Prostate gland (tissue), 2 donors: Measurements from ENCODE around the gene ADCY1. TPM values are rescaled to one million over a fixed set of nuclear protein-coding genes. Genes with fewer than 3 reads are reported as not detected.

Experiments used
- DNase-seq: peaks from one replicate; pipeline ENCODE4 v3.0.0-alpha.2; 2019; ENCODE audit warnings: low spot score
- H3K27ac ChIP-seq, 2 donors: fragments of 200-600 bp; sonication (generic); 2 replicates each; pipeline ENCODE4 v1.5.1; 2017 to 2019
- H3K27me3 ChIP-seq: fragments of 200-600 bp; sonication (generic); replicated peaks from 2 replicates; pipeline ENCODE4 v1.5.1; 2019; ENCODE audit not compliant: insufficient read depth
- H3K36me3 ChIP-seq, 2 donors: fragments of 200-600 bp; sonication (generic); 1 replicate in 1 of 2; 2 replicates in 1 of 2; pipeline versions ENCODE4 v1.5.1 to v1.8.1; 2017 to 2019
- H3K4me1 ChIP-seq: fragments of 200-600 bp; sonication (generic); replicated peaks from 2 replicates; pipeline ENCODE4 v1.5.1; 2019
- H3K4me3 ChIP-seq, 2 donors: fragments of 200-600 bp; sonication (generic); 2 replicates each; pipeline ENCODE4 v1.5.1; 2017 to 2019
- H3K9me3 ChIP-seq: fragments of 200-600 bp; sonication (generic); 2 replicates; pipeline ENCODE4 v1.5.1; 2017
- POLR2A ChIP-seq: fragments of 450-650 bp; IDR thresholded peaks from one replicate; pipeline ENCODE4 v1.6.1; 2016; ENCODE audit warnings: antibody characterized with exemption, mild to moderate bottlenecking
- POLR2AphosphoS5 ChIP-seq: sonication (generic); formaldehyde crosslinking; IDR thresholded peaks from one replicate; pipeline ENCODE4 v1.6.1; 2017; ENCODE audit warnings: antibody characterized with exemption
- WGBS: methylation state at CpG from one replicate; pipeline ENCODE4 v1.1.5; 2018; 5-methylcytosine and 5-hydroxymethylcytosine counted together
- intact Hi-C: fragments of 100-400 bp; cut with DNase I; formaldehyde crosslinking; loops from one replicate; pipeline ENCODE4 v1.14.2; 2022
- total RNA-seq, 2 donors: library from RNA; depleted of rRNA; stranded (reverse); fragments of >200 nt; gene quantifications; one replicate each; pipeline ENCODE4 v1.1.0, GENCODE V29; 2016
- TF ChIP-seq, protein P1 (sequence below), 4 experiments: fragments of 200-600 bp in 2 of 4; fragments of 450-650 bp in 2 of 4; sonication (generic) in 2 of 4; IDR thresholded peaks; 1 replicate in 3 of 4; 2 replicates in 1 of 4; pipeline ENCODE4 v1.5.1; 2016 to 2019; ENCODE audit warnings: antibody characterized with exemption in 4 of 4, mild to moderate bottlenecking in 2 of 4, moderate library complexity in 2 of 4

ADCY1 gene
- total RNA-seq, 2 donors from 2014 or later, result 4.5 to 17.0 TPM

DNA sequence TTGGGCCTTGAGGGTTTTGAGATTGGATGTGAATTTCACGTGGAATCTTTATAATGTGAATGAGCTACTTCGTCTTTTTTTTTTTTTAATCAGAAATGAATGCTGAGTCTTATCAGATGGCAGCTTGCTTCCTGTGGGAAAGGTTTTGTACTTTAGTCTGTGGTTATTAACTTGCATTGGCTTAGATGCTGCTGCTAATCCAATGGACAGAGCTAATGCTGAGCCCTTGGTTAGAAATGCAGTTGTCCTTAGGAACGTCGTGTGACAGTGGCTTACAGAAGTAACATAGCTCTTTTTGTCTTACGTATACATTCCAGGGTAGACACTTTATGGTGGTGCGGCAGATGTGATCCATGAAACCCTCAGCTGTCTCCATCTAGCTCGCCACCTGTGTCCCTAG lies 32.8 kb downstream of the ADCY1 start:
- DNase-seq, result no peak
- no peaks in the 10 kb centered on the region for H3K9me3 ChIP-seq
- H3K27me3 ChIP-seq, result no peaks in the 10 kb centered on the region
- H3K4me1 ChIP-seq, result no peaks in the 10 kb centered on the region
- intact Hi-C loops, result no loop called here
- TF ChIP-seq, protein P1, sequence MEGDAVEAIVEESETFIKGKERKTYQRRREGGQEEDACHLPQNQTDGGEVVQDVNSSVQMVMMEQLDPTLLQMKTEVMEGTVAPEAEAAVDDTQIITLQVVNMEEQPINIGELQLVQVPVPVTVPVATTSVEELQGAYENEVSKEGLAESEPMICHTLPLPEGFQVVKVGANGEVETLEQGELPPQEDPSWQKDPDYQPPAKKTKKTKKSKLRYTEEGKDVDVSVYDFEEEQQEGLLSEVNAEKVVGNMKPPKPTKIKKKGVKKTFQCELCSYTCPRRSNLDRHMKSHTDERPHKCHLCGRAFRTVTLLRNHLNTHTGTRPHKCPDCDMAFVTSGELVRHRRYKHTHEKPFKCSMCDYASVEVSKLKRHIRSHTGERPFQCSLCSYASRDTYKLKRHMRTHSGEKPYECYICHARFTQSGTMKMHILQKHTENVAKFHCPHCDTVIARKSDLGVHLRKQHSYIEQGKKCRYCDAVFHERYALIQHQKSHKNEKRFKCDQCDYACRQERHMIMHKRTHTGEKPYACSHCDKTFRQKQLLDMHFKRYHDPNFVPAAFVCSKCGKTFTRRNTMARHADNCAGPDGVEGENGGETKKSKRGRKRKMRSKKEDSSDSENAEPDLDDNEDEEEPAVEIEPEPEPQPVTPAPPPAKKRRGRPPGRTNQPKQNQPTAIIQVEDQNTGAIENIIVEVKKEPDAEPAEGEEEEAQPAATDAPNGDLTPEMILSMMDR (IDR thresholded peaks at IDR 0.05), result no peak
- TF ChIP-seq POLR2AphosphoS5, result no peak
- TF ChIP-seq POLR2A, result no peak
- 82% methylated on average over 7 of the region's 7 CpGs for WGBS
- H3K36me3 ChIP-seq, result no peaks in the 10 kb centered on the region
- no peak overlapping the region for H3K4me3 ChIP-seq
- no peak overlapping the region for H3K27ac ChIP-seq

DNA sequence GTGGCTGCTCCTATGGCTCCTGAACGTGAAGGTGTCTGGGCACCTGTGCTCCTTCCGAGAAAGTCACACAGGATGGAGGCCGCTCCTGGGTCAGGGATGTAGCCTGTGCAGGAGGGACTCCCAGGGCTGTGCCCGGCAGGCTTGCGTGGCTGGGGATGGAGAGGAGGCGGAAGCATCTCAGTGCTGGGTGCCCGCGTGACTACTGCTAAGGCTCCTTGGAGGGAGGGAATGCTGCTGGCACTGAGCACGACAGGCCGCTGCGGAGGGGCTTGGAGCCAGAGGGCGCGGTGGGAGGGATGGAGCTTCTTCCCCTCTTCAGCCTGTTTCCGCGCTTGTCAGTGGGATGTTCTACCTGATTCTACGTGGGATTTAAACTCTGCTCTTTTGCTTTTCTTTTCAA lies 35.0 kb downstream of the ADCY1 start:
- no peak for DNase-seq
- Histone ChIP-seq H3K27ac (no peak overlapping the region), H3K36me3 (no peaks in the 10 kb centered on the region), H3K4me1 (no peaks in the 10 kb centered on the region), H3K9me3 (no peaks in the 10 kb centered on the region), H3K4me3 (no peak overlapping the region), H3K27me3 (no peaks in the 10 kb centered on the region)
- TF ChIP-seq, protein P1 (IDR thresholded peaks at IDR 0.05), result no peak
- no peak for TF ChIP-seq POLR2AphosphoS5
- TF ChIP-seq POLR2A, result no peak
- WGBS, result 91% methylated on average over 16 of the region's 16 CpGs
- intact Hi-C loops, result no loop called here

DNA sequence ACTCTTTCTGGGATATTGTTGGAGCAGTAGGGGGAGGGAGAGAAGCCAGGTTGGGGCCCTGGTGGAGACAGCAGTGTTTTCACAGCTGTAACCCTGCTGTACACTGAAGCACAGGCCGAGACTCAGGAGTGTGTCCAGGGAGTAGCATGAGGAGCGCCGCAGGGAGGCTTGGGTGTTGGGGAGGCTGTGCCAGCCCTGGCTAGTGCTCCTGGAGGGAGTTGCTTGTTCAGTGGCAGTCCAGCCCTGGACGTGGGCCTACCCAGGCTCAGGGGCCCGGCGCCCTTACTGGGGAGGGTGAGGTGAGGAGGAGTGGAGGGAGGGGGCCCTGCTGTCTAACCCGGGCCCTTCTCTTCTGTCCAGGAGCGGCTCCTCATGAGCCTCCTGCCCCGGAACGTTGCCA lies 35.9 kb downstream of the ADCY1 start:
- Histone ChIP-seq H3K27me3 (no peaks in the 10 kb centered on the region), H3K4me3 (no peak overlapping the region), H3K4me1 (no peaks in the 10 kb centered on the region), H3K9me3 (no peaks in the 10 kb centered on the region), H3K36me3 (no peaks in the 10 kb centered on the region), H3K27ac (no peak overlapping the region)
- TF ChIP-seq POLR2AphosphoS5 (no peak), POLR2A (no peak)
- TF ChIP-seq, protein P1 (IDR thresholded peaks at IDR 0.05), result no peak
- 90% methylated on average over 10 of the region's 10 CpGs for WGBS
- intact Hi-C loops, result no loop called here
- DNase-seq, result no peak

DNA sequence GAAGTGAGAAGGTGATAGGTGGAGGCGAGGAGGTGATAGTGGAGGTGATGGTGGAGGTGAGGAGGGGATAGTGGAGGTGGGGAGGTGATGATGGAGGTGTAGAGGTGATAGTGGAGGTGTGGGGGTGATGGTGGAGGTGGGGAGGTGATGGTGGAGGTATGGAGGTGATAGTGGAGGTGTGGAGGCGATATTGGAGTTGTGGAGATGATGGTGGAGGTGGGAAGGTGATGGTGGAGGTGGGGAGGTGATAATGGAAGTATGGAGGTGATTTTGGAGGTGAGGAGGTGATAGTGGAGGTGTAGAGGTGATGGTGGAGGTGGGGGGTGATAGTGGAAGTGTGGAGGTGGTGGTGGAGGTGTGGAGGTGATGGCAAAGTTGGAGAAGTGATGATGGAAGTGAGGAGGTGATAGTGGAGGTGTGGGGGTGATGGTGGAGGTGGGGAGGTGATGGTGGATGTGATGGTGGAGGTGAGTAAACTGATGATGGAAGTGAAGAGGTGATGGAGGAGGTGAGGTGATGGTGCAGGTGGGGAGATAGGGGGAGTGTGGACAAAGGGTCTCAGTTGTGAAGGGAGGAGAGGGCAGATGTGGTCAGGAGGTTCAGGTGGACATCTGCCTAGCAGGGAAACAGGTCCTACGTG lies 36.6 kb downstream of the ADCY1 start:
- no peak for DNase-seq
- TF ChIP-seq, protein P1 (IDR thresholded peaks at IDR 0.05), result no peak
- TF ChIP-seq POLR2A (no peak), POLR2AphosphoS5 (no peak)
- no peaks in the 10 kb centered on the region for H3K27me3 ChIP-seq
- H3K9me3 ChIP-seq, result no peaks in the 10 kb centered on the region
- intact Hi-C loops, result no loop called here
- WGBS, result 70% methylated on average over 3 of the region's 3 CpGs
- no peak overlapping the region for H3K4me3 ChIP-seq
- H3K4me1 ChIP-seq, result no peaks in the 10 kb centered on the region
- H3K27ac ChIP-seq, result no peak overlapping the region
- no peaks in the 10 kb centered on the region for H3K36me3 ChIP-seq

DNA sequence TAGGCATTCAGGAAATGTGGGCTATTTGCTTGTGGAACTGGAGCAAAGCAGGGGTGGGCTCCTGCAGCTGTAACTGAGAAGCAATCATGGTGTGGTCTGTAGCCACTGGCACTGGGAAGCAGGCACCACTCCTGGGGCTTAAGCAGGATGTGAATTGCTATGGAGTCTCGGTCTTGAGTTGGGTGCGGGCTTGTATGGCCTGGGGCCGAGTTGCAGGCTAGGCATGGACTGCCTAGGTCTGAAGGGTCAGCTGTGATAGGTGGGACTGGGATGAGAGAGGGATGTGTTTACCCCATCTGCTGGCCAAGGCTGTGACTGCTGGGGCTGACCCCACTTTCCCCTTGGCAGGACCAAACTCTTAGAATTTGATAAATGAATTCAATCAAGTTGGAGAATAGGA lies 43.0 kb downstream of the ADCY1 start:
- H3K27me3 ChIP-seq, result no peaks in the 10 kb centered on the region
- intact Hi-C loops, result no loop called here
- TF ChIP-seq POLR2AphosphoS5, result no peak
- TF ChIP-seq, protein P1 (IDR thresholded peaks at IDR 0.05), result no peak
- no peak for TF ChIP-seq POLR2A
- no peaks in the 10 kb centered on the region for H3K9me3 ChIP-seq
- H3K4me1 ChIP-seq, result no peaks in the 10 kb centered on the region
- H3K27ac ChIP-seq, result no peak overlapping the region
- 80% methylated on average over 3 of the region's 3 CpGs for WGBS
- no peak overlapping the region for H3K4me3 ChIP-seq
- H3K36me3 ChIP-seq, result no peaks in the 10 kb centered on the region
- DNase-seq, result no peak
